ENCODE measurements around the gene ZNF329.

The ZNF329 gene

DNA sequence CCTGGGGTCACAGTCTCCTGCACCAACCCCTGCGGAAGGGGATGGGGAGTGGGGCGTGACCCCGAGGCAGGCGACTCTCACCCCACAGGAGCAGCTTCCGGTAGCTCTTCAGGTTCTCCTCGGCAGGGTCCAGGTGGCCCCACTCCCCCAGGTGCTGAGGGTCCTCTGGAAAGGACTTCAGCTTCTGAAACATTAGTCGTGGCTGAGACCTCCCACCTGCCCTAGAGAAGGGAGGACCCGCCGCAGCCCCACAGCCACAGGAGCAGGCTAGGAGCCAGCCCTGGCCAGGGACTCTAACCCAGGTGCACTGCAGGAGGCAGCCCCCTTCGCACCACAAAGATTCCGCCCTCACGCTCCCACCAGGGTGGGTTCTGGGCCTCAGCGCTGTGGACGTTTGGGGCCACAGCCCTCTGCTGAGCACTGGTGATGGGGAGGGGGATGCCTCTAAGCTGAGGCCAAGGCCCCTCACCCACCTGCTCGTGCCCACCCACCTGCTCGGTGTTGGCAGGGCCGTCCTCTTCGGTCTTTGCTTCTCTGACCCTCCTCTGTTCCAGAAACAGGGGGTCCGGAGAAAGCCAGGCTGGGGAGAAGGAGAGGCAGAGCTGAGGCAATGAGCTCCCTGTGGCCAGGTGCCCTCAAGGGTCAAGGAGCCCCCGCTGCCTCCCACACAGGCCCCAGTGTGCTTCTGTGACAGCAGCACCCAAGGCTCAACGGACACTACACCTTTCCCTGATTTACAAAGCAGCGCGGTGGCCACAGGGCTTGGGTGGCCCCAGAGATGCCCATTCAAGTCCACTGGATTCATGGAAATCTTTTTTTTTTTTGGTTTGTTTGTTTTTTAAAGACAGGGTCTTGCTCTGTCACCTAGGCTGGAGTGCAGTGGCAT, 63.5 kb downstream of the ZNF329 start:
- Histone ChIP-seq H3K27me3 (replicated peaks) (no peaks in the 10 kb centered on the region), H3K27ac (no peak overlapping the region), H3K4me3 (ENCODE audit: low read depth, low read length) (no peak overlapping the region), H3K36me3 (replicated peaks) (no peaks in the 10 kb centered on the region)
- TF ChIP-seq, protein P1, sequence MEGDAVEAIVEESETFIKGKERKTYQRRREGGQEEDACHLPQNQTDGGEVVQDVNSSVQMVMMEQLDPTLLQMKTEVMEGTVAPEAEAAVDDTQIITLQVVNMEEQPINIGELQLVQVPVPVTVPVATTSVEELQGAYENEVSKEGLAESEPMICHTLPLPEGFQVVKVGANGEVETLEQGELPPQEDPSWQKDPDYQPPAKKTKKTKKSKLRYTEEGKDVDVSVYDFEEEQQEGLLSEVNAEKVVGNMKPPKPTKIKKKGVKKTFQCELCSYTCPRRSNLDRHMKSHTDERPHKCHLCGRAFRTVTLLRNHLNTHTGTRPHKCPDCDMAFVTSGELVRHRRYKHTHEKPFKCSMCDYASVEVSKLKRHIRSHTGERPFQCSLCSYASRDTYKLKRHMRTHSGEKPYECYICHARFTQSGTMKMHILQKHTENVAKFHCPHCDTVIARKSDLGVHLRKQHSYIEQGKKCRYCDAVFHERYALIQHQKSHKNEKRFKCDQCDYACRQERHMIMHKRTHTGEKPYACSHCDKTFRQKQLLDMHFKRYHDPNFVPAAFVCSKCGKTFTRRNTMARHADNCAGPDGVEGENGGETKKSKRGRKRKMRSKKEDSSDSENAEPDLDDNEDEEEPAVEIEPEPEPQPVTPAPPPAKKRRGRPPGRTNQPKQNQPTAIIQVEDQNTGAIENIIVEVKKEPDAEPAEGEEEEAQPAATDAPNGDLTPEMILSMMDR (IDR thresholded peaks at IDR 0.05; ENCODE audit: low read depth, low read length, missing control alignments) = no peak
- DNase-seq = no peak
- in situ Hi-C loops (cut with HindIII; ENCODE audit: low pct_ligation_motif_present, low sequenced_read_pairs) = no loop called here

DNA sequence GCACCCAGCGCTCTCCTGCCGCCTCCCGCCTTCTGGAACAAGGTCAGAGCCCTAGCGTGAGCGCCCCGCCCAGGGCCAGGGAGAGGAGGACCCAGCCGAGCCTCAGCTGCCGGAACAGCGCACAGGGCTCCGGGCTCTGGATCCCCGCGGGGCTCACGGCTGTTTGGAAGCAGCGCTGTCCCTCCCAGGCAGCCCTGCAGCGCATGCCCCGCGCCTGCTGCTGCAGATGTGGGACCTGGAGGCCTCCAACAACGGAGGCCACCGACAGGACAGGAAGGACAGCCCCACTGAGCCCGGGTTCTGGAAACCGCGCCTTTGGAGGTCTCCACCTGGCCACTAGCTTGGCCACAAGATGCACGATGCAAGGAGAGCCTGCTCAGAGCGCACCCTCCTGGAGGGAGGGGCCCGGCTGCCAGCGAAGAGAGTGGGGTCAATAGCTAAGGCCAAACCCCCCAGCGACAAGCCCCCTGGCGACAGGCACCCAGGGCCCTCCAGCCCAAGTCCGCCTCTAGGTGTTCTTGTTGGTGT, 65.2 kb downstream of the ZNF329 start:
- DNase-seq = no peak
- H3K27ac ChIP-seq = no peak overlapping the region
- in situ Hi-C loops (cut with HindIII; ENCODE audit: low pct_ligation_motif_present, low sequenced_read_pairs) = no loop called here
- no peak overlapping the region for H3K4me3 ChIP-seq (ENCODE audit: low read depth, low read length)
- TF ChIP-seq, protein P1 (IDR thresholded peaks at IDR 0.05; ENCODE audit: low read depth, low read length, missing control alignments) = no peak
- H3K27me3 ChIP-seq (replicated peaks) = no peaks in the 10 kb centered on the region
- no peaks in the 10 kb centered on the region for H3K36me3 ChIP-seq (replicated peaks)

DNA sequence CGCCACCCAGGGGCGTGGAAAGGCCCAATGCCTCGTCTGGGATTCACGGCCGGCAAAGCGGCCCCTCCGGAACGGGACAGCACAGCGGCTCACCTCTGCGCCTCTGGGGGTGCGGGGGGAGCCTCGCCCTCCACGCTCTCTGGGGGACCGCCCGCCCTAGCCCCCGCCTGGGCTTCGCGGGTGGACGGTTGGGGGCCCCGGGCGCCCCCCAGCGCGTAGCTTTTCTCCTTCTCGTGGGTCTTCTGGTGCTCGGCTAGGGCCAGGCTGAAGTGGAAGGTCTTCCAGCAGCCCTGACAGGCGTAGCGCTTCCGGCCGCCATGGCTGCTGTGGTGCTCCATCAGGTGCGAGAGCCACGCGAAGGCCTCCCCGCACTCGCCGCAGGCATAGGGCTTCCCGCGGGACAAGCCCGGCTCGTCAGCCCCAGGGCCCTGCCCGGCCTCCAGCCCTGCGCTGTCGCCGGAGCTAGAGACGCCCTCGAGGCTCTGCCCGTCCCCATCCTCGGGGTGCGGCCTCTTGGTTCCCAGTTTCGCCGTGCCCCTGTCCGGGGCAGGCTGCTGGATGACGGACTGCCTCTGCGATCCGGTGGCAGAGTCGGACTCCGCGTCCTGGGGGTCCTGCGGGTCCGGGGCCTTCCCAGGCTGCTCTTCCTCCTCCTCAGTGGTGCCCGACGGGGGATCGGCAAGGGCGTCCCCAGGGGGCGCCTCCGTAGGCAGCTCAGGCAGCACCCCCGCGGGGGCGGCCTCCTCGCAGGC, 65.8 kb downstream of the ZNF329 start:
- TF ChIP-seq, protein P1 (IDR thresholded peaks at IDR 0.05; ENCODE audit: low read depth, low read length, missing control alignments) = no peak
- Histone ChIP-seq H3K27ac (no peak overlapping the region), H3K36me3 (replicated peaks) (no peaks in the 10 kb centered on the region), H3K27me3 (replicated peaks) (no peaks in the 10 kb centered on the region), H3K4me3 (ENCODE audit: low read depth, low read length) (no peak overlapping the region)
- no peak for DNase-seq
- in situ Hi-C loops (cut with HindIII; ENCODE audit: low pct_ligation_motif_present, low sequenced_read_pairs) = no loop called here

DNA sequence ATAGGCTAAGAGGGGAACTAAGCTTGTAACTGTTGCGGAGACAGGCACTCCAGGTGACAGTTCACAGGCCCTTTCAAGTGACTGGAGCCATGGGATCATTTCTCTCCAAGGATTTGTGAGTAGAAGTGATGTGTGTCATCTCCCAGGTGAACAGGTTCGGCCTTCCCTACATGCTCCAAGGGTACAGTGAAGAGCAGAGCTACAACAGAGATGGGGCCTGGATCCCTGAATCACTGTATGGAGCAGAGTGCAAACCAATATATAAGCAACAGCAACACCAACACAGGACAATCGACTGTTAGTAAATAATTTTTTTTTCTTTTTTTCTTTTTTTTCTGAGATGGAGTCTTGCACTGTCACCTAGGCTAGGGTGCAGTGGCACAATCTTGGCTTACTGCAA, 67.6 kb downstream of the ZNF329 start:
- no peaks in the 10 kb centered on the region for H3K36me3 ChIP-seq (replicated peaks)
- H3K27ac ChIP-seq = no peak overlapping the region
- TF ChIP-seq, protein P1 (IDR thresholded peaks at IDR 0.05; ENCODE audit: low read depth, low read length, missing control alignments) = no peak
- no peak for DNase-seq
- no peak overlapping the region for H3K4me3 ChIP-seq (ENCODE audit: low read depth, low read length)
- H3K27me3 ChIP-seq (replicated peaks) = no peaks in the 10 kb centered on the region
- in situ Hi-C loops (cut with HindIII; ENCODE audit: low pct_ligation_motif_present, low sequenced_read_pairs) = no loop called here

DNA sequence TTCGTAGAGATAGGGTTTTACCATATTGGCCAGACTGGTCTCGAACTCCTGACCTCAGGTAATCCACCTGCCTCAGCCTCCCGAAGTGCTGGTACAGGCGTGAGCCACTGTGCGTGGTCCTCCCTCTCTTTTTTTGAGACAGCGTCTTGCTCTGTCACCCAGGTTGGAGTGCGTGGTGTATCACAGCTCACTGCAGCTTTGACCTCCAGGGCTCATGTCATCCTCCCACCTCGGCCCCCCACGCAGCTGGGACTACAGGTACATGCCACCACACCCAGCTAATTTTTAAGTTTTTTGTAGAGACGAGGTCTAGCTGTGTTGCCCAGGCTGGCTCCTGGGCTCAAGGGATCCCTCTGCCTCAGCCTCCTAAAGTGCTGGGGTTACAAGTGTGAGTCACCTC, 70.8 kb downstream of the ZNF329 start:
- in situ Hi-C loops (cut with HindIII; ENCODE audit: low pct_ligation_motif_present, low sequenced_read_pairs) = no loop called here
- no peaks in the 10 kb centered on the region for H3K36me3 ChIP-seq (replicated peaks)
- no peaks in the 10 kb centered on the region for H3K27me3 ChIP-seq (replicated peaks)
- no peak overlapping the region for H3K27ac ChIP-seq
- no peak overlapping the region for H3K4me3 ChIP-seq (ENCODE audit: low read depth, low read length)
- no peak for DNase-seq
- TF ChIP-seq, protein P1 (IDR thresholded peaks at IDR 0.05; ENCODE audit: low read depth, low read length, missing control alignments) = no peak
